Stimulated activated CD4-positive, alpha-beta T cell treated with anti-CD3 and anti-CD28 coated beads, Interleukin-2, amount 100 ng/mL, for 4 hours (primary cell): ENCODE data around the gene TMEM196.

Experiments
- DNase-seq: peaks from one replicate; pipeline ENCODE4 v3.0.0-alpha.2; 2020; ENCODE audit warnings: low read depth

The TMEM196 gene

GRCh38 chr7:19772841-19773760, at the start of gene TMEM196:
TSS of gene TMEM196 (minus strand) at chr7:19773617. CDS start at chr7:19772696, 921 bp downstream.
- no peak for DNase-seq

- no peak for DNase-seq
Observed at GRCh38 chr7:19816128-19816527, 42.7 kb upstream of the TMEM196 start.

- no peak for DNase-seq
Observed at GRCh38 chr7:19815546-19815945, 42.1 kb upstream of the TMEM196 start.

GRCh38 chr7:19814776-19815175, 41.4 kb upstream of the TMEM196 start:
- no peak for DNase-seq

GRCh38 chr7:19811386-19811785, 38.0 kb upstream of the TMEM196 start:
- no peak for DNase-seq

GRCh38 chr7:19798986-19799385, 25.6 kb upstream of the TMEM196 start:
- DNase-seq, result no peak

- DNase-seq, result no peak
Observed at GRCh38 chr7:19783541-19783940, 10.1 kb upstream of the TMEM196 start.

GRCh38 chr7:19776981-19777380, 3.6 kb upstream of the TMEM196 start:
- DNase-seq, result no peak

GRCh38 chr7:19775578-19775977, 2.2 kb upstream of the TMEM196 start:
- no peak for DNase-seq

GRCh38 chr7:19772306-19772705, 1.1 kb downstream of the TMEM196 start:
- DNase-seq, result no peak

- no peak for DNase-seq
Observed at GRCh38 chr7:19762631-19763030, 10.8 kb downstream of the TMEM196 start.

- DNase-seq, result no peak
Observed at GRCh38 chr7:19754521-19755116, 18.8 kb downstream of the TMEM196 start.

- no peak for DNase-seq
Observed at GRCh38 chr7:19752020-19752419, 21.4 kb downstream of the TMEM196 start.

- DNase-seq, result no peak
Observed at GRCh38 chr7:19749658-19750057, 23.8 kb downstream of the TMEM196 start.

GRCh38 chr7:19747740-19748339, 25.6 kb downstream of the TMEM196 start:
- no peak for DNase-seq

- no peak for DNase-seq
Observed at GRCh38 chr7:19744075-19744474, 29.3 kb downstream of the TMEM196 start.

GRCh38 chr7:19728716-19729115, 44.7 kb downstream of the TMEM196 start:
- DNase-seq, result no peak

GRCh38 chr7:19725770-19726169, 47.6 kb downstream of the TMEM196 start:
- DNase-seq, result no peak

GRCh38 chr7:19715499-19715898, 57.9 kb downstream of the TMEM196 start:
- DNase-seq, result no peak

GRCh38 chr7:19713676-19714075, 59.7 kb downstream of the TMEM196 start:
- DNase-seq, result peak; percentile 17

- no peak for DNase-seq
Observed at GRCh38 chr7:19709249-19709578, 64.2 kb downstream of the TMEM196 start.

GRCh38 chr7:19708397-19709248, 64.8 kb downstream of the TMEM196 start, which contains the start of gene POLR1F:
TSS of gene POLR1F (minus strand) at chr7:19709037. CDS start at chr7:19709016, 21 bp downstream.
- DNase-seq, result peak; percentile 89
